ENCODE data around the gene ARF5.

GRCh38 chr7:127584648-127585043 lies 3.6 kb upstream of the ARF5 start:
- no peak for TF ChIP-seq EZH2 (optimal IDR thresholded peaks at IDR 0.05; ENCODE audit: low read depth, low read length)
- TF ChIP-seq, protein P1, sequence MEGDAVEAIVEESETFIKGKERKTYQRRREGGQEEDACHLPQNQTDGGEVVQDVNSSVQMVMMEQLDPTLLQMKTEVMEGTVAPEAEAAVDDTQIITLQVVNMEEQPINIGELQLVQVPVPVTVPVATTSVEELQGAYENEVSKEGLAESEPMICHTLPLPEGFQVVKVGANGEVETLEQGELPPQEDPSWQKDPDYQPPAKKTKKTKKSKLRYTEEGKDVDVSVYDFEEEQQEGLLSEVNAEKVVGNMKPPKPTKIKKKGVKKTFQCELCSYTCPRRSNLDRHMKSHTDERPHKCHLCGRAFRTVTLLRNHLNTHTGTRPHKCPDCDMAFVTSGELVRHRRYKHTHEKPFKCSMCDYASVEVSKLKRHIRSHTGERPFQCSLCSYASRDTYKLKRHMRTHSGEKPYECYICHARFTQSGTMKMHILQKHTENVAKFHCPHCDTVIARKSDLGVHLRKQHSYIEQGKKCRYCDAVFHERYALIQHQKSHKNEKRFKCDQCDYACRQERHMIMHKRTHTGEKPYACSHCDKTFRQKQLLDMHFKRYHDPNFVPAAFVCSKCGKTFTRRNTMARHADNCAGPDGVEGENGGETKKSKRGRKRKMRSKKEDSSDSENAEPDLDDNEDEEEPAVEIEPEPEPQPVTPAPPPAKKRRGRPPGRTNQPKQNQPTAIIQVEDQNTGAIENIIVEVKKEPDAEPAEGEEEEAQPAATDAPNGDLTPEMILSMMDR (IDR thresholded peaks at IDR 0.05; ENCODE audit: low read length): no peak
